Measurements from ENCODE around the gene FAT2.

- TF ChIP-seq CTCF (conservative IDR thresholded peaks at IDR 0.05; ENCODE audit: low read length) (no peak), EZH2phosphoT487 (IDR thresholded peaks at IDR 0.05; ENCODE audit: borderline replicate concordance, low read depth, low read length) (no peak)
These were observed 46.5 kb upstream of the FAT2 start for GRCh38 chr5:151637676-151638075.

All from OCI-LY7 (cell line).